ENCODE data around the gene ACOX3.
"Not testable (repeated sequence)": the region's sequence is repeated elsewhere in the genome, so short reads cannot be mapped to it uniquely, and the experiment has no call there.

The ACOX3 gene

GRCh38 chr4:8386731-8387130, 53.8 kb downstream of the ACOX3 start:
- no peak for DNase-seq (ENCODE audit: low spot score)

GRCh38 chr4:8386131-8386530, 54.4 kb downstream of the ACOX3 start:
- DNase-seq (ENCODE audit: low spot score) = not testable (repeated sequence)

GRCh38 chr4:8385611-8386010, 54.9 kb downstream of the ACOX3 start:
- no peak for DNase-seq (ENCODE audit: low spot score)

- DNase-seq (ENCODE audit: low spot score) = no peak
Measured at GRCh38 chr4:8385106-8385505, 55.4 kb downstream of the ACOX3 start.

GRCh38 chr4:8384397-8385060, 56.0 kb downstream of the ACOX3 start:
- no peak for DNase-seq (ENCODE audit: low spot score)

GRCh38 chr4:8383451-8384160, 56.9 kb downstream of the ACOX3 start:
- DNase-seq (ENCODE audit: low spot score) = no peak

- no peak for DNase-seq (ENCODE audit: low spot score)
Measured at GRCh38 chr4:8383016-8383415, 57.5 kb downstream of the ACOX3 start.

GRCh38 chr4:8381814-8382581, 58.5 kb downstream of the ACOX3 start:
- no peak for DNase-seq (ENCODE audit: low spot score)

GRCh38 chr4:8380511-8381415, 59.8 kb downstream of the ACOX3 start:
- DNase-seq (ENCODE audit: low spot score) = no peak

GRCh38 chr4:8379771-8380170, 60.8 kb downstream of the ACOX3 start:
- DNase-seq (ENCODE audit: low spot score) = no peak

- DNase-seq (ENCODE audit: low spot score) = no peak
Measured at GRCh38 chr4:8379281-8379680, 61.2 kb downstream of the ACOX3 start.

GRCh38 chr4:8378776-8379175, 61.7 kb downstream of the ACOX3 start:
- DNase-seq (ENCODE audit: low spot score) = no peak

- no peak for DNase-seq (ENCODE audit: low spot score)
Measured at GRCh38 chr4:8378101-8378724, 62.3 kb downstream of the ACOX3 start.

GRCh38 chr4:8377103-8378075, 63.1 kb downstream of the ACOX3 start:
- DNase-seq (ENCODE audit: low spot score) = no peak

GRCh38 chr4:8376361-8377102, 64.0 kb downstream of the ACOX3 start:
- no peak for DNase-seq (ENCODE audit: low spot score)

GRCh38 chr4:8374851-8375649, 65.5 kb downstream of the ACOX3 start:
- no peak for DNase-seq (ENCODE audit: low spot score)

- DNase-seq (ENCODE audit: low spot score) = no peak
Measured at GRCh38 chr4:8373973-8374545, 66.5 kb downstream of the ACOX3 start.

- DNase-seq (ENCODE audit: low spot score) = no peak
Measured at GRCh38 chr4:8373270-8373972, 67.1 kb downstream of the ACOX3 start.
